ENCODE measurements around the gene NFE2L2.
"Not testable (repeated sequence)": the region's sequence is repeated elsewhere in the genome, so short reads cannot be mapped to it uniquely, and the experiment has no call there.

NFE2L2 gene

DNA sequence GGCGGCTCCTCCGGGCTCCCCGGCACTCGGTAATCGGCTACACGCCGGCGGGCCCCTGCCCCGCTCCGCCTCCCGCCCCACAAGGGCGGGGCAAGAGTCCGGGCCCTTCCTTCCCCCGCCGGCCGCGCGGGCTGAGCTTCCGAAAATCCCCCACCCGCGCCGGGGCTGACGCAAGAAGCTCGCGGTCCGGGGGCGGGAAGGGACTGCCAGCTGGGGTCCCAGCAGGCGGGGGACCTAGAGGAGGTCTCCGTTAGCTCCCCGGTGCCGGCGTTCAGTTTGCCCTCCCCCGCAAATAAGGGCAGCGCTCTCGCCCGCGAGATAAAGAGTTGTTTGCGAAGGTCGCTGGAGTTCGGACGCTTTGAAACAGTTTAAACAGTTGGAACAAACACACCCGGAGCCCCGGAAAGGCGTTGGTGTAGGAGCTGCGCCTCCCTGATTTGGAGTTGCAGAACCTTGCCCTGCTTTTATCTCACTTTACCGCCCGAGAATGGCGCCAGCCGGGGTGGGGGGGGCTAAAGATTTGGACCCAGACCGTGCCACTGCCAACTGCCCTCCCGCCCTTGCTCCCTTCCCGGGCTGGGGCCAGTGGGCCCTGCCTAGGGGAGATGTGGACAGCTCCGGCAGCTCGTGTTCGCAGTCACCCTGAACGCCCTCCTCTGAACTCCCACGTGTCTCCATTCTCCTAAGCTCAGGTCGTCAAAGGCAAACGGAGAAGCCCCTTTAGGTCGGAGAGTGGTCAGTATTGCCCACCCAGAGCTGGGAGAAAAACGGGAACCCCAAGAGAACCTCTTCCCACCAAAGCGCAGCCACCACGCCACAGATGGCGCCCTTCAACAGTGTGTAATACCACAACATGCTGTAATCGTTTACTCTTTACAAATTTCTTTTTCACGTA lies at the start of gene NFE2L2:
Gene NFE2L2 (minus strand): TSS at position 35 of the 895 bp plus-strand sequence. CDS start 151 bp downstream, outside the sequence.
- DNase-seq, result peak; percentile 36 to 97 (median 88)

DNA sequence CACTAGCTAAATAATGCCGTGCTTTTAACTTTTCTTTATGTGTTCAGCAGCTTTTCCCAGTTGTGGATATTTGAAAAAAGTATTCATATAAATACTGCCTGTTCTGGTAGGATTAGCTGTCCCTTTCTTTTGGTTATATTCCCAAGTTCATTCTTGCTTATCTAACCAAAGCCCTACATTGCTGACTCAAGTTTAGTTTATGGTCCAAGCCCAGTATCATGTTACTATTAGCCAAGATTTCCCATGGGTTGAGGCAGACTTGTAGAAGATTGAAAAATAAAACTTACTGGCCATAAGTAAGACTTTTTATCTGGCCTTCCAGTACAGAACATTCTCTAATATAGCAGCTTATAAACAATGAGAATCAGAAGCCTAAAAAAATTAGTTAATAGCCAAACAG lies 49.7 kb upstream of the NFE2L2 start:
- DNase-seq, result no peak

DNA sequence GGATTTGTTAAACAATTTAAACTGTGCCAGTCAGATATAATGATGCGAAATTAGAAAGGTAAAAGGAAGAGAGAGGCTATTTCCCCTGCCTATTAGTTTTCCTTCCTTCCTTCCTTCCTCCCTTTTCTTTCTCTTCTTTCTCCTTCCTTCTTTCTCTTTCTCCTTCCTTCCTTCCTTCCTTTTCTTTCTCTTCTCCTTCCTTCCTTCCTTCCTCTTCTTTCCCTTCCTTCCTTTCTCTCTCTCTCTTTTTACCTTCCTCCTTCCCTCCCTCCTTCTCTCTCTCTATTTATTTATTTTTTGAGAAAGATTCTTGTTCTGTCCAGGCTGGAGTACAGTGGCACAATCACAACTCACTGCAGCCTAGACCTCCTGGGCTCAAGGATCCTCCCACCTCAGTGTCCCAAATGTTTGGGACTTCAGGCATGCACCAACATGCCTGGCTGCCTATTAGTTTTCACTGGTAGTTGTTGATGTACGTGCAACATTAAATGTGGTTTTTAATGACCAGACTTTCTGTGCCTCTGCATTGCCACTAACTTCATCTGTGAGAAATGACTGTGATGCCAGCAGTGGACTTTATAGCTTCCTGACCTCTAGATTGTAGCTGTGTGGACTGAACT lies 48.7 kb upstream of the NFE2L2 start:
- DNase-seq, result no peak

DNA sequence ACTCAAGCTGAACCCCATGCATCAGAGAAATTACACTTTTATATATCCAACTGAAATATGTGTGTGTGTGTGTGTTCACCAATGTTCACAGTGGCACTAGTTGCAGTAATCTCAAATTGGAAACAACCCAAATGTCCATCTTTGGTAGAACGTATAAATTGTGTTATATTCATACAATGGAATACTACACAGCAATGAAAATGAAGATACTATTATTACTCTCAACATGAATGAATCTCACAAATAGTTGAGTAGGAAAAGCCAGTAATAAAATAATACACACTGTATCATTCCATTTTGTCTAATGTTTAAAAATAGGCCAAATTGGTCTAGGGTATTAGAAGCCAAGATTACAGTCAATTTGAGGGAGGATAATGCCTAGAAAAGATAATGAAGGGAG lies 48.0 kb upstream of the NFE2L2 start:
- no peak for DNase-seq

DNA sequence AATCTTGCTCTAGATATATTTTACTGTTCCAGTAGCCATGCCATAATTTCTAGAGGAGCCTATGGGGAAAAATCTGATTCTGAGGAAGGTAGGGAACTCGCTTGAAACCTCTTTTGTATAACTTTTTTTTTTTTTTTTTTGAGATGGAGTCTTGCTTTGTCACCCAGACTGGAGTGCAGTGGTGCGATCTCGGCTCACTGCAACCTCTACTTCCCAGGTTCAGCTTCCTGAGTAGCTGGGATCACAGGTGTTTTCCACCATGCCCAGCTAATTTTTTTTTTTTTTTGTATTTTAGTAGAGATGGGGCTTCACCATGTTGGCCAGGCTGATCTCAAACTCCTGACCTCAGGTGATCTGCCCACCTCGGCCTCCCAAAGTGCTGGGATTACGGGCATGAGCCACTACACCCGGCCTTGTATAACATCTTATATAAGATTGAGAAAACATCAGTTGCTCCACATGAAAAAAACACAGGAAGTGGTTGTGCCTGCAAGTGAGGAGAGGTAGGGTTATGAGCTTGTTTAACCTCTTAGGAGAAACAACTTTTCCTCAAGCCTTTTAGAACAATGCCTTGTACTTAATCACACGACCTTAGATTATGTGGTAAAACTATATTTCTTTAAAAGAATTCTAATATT lies 45.3 kb upstream of the NFE2L2 start:
- not testable (repeated sequence) for DNase-seq

DNA sequence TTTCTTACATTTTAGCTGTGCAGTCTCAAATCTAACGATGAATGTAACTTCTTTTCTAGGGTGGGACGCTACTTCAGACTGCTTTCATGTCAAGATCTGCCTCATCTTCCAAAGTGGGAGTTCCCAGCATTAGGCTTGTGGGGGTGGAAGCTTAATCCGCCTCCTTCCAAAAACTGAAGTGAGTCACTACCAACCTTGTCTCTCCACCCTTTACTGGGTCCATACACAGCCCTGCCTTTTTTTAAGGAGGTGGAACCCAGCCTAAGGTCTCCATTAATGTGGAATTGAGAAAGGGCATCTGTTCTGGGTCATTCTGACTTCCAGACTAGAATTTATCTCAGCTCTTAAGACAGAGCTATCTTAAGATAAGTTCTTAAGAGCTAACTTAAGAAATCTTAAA lies 42.0 kb upstream of the NFE2L2 start:
- DNase-seq, result no peak

DNA sequence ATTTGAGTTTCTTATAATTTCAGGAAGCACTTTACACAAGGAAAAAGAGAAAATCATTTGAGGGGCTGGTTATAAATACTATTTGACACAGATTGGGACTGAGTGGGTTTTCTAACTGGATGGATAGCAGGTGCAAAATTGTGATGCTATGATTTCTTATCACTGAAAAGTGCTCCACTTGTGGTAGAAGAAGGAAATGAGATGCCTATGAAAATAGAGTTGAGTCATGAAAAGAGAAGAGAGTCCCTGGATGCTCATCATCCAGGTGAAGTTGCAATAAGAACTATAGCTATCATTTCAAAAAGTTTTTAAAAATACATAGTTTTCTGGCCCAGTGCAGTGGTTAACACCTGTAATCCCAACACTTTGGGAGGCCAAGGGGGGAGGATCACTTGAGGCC lies 39.4 kb upstream of the NFE2L2 start:
- no peak for DNase-seq

DNA sequence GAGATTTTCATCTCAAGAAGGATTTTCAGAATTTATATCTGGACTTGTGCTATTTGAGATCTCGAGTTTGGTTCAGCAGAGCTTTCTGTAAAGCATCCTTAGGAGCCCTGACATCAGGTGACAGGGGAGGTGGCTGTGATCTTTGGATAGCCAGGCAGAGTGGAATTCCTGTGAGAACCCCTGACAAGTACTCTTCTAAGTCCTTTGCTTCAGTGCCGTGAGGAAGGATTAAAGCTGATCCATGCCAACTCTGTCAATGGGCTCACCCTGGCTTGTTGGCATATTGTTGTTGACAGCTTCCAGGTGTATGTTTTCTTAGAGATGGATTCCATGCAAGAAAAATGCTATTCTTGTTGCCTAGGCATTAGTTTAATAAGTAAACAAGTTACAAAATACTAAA lies 38.0 kb upstream of the NFE2L2 start:
- DNase-seq, result no peak

DNA sequence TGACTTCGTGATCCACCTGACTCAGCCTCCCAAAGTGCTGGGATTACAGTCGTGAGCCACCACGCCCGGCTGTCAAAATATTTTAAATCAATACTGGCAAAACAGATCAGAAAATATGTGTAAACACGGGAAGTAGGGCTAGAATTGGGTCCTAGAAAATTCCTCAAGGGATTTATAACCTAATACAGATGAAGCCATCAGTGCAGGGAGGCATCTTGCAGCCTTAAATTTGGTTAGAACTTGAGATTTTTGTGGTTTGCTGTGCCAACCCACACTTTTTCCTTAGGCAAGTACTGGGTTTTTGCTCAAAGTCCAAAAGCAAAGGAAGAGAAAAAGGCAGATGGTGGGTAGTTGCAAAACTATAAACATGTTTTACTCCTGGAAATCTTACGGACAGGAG lies 33.7 kb upstream of the NFE2L2 start:
- DNase-seq, result no peak

DNA sequence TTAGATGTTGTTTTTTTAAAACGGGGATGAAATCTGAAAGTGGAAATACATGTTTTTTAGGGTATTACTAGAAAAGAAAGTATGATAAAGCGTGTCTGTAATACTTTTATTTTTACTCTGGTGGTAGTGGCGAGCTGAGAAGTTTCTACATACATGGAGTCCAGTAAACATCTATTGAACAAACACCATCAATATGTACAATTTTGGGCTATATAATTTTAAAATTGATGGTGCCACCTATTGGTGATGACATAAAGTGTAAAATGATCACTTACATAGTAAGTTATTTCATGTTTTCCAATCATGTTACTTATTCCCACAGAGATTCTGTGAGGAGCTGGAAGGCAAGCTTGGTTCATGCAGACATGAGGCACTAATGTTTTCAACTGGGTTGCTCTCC lies 31.5 kb upstream of the NFE2L2 start:
- no peak for DNase-seq

DNA sequence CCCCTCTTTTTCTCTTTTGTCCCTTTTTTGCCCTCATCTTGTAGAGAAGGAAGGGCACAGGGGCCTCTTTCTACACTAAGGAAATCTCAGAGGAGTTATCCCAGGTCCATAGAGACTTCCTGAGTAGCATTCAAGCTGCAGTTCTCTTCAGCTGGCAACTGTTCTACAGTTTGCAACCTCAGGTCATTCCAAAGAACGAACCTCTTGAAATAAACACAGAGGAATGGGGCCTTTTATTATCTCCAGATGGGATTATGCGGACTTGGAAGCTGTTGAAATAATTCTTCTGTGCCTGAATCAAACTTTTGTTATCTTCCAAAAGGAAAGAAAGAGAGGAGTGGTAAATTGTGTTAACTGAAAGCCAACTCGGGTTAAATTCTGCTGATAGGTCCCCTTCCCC lies 31.0 kb upstream of the NFE2L2 start:
- DNase-seq, result no peak

DNA sequence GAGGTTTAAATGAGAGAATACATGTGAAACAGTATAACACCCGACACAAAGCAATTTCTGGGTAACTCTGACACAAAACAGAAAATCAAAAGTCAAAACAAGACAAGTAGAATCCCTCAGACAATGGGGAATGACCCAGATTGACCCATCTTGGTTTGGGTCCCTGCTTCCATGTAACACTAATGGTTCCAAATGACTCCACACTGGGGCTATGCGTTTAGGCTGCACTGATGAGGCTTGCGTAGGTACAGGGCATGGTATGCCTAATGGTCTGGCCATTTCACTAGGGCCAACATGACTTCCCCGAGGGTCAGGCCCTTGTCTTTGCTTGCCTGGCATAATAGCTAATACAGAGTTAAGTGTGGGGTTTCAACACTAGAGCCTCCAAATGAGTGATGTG lies 27.2 kb upstream of the NFE2L2 start:
- no peak for DNase-seq

DNA sequence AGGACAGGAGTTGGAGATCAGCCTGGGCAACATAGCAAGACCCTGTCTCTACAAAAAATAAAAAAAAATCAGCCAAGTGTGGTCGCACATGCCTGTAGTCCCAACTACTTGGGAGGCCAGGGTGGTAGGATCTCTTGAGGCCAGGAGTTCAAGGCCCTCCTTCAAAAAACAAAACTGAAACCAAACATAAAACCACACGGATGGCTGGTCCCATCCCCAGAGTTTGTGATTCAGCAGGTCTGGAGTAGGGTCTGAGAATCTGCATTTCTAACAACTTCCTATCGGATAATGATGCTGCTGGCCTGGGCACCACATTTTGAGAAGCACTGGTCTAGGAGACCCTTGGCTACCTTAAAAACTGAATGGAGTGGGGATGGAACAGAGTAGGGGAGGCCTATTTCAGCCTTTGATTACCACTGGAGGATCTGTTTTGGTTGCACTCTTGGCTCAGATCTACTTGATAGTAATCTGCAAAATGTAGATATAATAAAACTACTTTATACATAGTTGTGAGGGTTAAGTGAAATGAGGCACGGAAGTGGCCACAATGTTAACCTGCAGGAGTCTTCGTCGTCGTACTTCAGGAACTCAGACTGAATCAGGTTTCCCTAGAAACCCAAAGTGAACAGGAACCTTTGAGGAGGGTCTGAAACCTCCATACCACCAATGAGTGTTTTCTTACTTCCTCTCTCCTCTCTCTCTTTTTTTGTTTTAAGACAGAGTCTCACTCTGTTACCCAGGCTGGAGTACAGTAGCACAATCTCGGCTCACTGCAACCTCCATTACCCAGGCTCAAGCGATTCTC lies 25.5 kb upstream of the NFE2L2 start:
- DNase-seq, result no peak

DNA sequence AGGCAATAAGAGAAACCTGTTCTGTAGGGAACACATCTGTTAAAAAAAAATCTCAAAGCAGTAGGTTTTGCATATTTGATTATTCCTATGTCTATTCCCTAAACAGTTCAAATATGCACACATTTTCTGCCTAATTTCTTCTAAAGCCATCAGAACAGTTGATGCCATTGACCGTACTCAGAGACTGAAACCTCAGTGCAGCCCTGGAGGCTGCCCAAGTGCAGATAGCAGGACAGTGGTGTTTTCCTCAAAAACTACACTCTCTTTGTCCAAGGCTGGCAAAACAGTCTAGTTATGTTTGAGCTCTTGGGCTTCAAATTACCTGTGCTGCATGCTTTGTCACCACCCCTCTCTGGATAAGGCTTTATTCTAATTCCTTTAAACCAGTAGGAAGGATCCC lies 23.3 kb upstream of the NFE2L2 start:
- DNase-seq, result no peak

DNA sequence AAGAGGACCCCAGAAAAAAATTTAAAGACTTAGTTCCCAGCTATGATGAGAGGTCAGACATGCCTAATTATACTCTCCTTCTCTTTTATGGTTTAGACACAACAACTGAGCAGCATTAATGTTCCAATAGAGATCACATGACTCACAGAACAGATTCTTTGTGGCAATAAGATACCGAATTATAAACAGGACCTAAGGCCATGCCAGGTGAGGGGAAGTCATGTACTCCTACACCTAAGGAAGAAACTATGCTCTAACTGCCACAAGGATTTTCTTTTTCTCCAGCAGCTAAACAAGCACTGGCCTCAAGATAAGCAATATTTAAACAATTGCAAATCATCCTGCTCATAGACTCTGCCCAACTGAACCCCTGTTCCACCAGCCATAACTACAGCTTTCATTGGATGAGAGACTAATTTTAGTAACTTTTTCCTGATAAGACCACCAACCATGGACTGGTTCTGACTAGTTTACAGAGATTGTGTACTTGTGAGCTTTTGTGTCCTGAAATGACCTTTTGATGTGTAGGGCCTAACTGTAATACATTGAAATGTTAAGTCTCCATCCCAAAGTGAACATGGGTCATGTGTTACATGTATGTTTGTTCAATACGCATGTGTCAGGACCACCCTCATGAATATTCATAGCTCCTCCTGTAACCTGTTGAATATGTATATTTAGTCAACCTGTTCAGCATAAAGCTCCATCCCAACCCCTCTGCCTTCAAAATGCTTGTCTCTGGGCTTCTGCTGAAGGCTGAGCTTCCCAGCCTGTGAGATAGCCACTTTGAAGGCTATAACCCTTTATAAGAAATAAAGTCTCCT lies 21.6 kb upstream of the NFE2L2 start:
- DNase-seq, result no peak

DNA sequence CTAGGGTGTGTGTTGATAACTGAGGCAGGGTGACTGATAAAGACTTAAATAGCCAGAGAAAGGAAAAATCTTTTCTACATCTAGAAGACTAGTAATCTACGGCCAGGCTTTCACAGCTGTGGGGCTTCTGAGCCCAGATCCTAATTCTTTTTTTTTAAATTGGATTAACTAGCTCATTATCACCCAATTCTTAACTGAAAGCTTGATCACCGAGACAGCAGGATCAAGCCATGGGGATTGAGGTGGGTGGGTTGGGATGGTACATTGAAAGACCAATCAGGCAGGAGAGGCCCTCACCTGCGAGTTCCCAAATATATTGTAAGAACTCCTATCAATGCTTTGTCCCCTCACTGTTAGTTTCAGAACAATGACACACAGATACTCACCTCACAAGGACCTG lies 20.0 kb upstream of the NFE2L2 start:
- no peak for DNase-seq

DNA sequence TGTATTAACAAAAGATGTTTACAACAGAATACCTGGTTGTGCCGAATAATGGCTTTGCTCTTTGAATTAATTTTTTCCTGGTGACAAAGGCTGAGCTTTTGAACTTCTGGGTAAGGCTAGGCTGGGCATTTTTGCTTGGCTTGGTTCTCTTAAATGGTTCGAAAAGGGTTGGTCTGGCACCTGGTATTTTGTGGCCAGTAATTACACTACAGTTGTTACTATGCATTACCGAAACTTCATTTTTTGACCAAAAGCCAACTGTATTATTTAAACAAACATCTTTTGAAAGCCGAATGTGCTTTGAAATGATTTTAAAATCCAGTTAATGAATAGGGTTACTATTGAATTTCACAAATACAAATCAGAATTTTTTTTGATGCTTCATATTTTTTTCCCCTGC lies 19.4 kb upstream of the NFE2L2 start:
- no peak for DNase-seq

DNA sequence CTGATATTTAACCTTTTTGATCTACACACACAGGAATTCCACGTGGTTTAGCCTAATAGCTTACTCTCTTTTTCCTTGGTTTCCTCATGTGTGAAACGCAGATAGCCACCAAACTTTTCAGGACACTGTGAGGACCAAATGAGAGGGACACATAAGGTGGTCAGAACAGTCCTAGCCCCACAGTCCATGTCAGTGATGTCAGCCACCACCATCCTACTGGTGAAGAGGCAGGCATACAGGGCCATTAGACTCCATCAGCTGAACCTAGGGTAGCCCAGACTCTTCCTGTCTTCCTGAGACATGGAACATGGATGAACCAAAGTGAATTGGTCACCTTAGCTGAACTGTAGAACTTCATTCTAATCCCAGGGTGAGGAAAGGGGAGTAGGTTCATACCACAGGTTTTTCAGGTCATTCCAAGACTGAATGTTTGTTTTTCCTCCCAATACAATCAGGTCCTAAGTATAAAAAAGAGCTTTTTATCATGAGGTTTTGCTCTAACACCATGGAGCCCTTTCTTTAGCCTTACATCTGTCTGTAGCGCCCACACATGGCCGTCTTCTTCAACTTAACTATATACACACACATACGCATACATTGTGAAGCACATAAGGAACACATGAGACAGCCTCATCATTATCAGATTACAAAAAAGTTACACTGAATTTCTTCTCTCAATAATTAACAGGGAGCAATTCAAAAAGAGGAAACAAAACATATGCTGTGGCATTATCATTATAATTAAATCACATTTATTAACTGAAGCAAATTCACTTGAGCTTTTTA lies 18.5 kb upstream of the NFE2L2 start:
- no peak for DNase-seq

DNA sequence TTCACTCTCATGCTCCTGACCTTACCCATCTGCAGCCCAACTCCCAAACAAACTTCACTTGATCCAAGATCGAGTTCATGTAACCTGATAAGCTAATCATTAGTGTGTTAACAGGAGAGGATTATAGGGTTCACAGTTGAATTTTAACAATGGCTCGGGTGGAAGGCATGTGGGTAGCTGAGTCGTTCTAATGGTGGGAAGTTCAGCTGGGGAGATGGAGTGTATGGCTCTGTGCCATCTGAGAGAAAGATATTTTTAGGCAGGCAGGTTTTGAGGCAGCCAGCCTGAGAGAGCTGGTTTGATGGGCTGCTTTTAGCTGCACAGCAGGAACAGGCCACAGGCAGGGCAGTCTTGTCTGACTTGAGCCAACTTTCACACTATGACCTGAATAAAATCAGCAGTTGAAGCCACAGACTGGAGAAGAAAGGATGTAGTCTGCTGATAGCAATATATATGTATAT lies 17.7 kb upstream of the NFE2L2 start:
- peak in 3 of 14 donors; percentile 4 to 81 (median 6) for DNase-seq

DNA sequence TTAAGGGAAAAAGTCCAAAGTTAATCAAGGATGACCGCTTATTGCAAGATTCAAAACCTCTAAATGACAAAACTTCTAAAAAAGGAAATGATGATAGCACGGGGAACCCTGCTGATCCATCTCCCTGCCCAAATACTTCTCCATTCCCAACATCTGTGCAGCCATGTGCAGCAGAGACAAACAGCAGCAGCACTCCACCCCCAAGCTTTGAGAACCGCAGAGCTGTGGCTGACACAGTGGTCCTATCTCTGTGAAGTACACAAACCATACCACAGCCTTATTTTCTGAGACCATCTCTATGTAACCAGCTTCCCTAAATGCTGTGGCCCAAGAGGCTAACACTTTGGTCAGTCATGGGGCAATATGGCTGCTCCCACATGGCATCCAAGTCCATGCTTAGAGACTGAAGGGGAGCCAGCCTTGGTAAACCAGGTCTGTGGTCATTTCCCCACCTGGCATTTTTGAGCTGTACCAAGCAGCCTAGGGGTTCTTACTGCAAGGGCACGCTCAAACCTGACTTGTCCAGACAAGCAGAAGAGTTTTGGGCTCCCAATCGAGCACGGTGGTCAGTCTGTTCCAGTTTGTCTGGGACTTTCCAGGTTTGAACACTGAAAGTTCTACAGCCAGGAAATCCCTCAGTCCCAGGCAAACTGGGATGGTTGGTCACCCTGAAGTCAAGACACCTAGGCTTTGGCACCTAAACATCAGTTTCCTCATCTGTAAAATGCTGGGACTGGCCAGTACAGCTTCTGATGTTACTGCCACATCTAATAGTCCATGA lies 17.1 kb upstream of the NFE2L2 start:
- DNase-seq, result no peak
